IPS-15b (cell line): ENCODE data around the gene DZIP1L.

Experiments used
- H3K27me3 ChIP-seq: one replicate; pipeline ENCODE4 v1.6.1; 2013; ENCODE audit warnings: low read length; ENCODE audit not compliant: control insufficient read depth, insufficient read depth
- H3K36me3 ChIP-seq: one replicate; pipeline ENCODE4 v1.6.1; 2013; ENCODE audit warnings: low read length; ENCODE audit not compliant: control insufficient read depth, insufficient read depth
- H3K4me1 ChIP-seq: one replicate; pipeline ENCODE4 v1.6.1; 2013; ENCODE audit warnings: mild to moderate bottlenecking, low read length; ENCODE audit not compliant: control insufficient read depth, insufficient read depth
- H3K4me3 ChIP-seq: one replicate; pipeline ENCODE4 v1.5.1; 2013; ENCODE audit warnings: low read depth, low read length
- H3K9ac ChIP-seq: one replicate; pipeline ENCODE4 v1.6.1; 2013; ENCODE audit warnings: low read depth, mild to moderate bottlenecking, low read length
- H3K9me3 ChIP-seq: one replicate; pipeline ENCODE4 v1.6.1; 2013; ENCODE audit warnings: mild to moderate bottlenecking, low read length; ENCODE audit not compliant: control insufficient read depth, insufficient read depth

DZIP1L gene

DNA sequence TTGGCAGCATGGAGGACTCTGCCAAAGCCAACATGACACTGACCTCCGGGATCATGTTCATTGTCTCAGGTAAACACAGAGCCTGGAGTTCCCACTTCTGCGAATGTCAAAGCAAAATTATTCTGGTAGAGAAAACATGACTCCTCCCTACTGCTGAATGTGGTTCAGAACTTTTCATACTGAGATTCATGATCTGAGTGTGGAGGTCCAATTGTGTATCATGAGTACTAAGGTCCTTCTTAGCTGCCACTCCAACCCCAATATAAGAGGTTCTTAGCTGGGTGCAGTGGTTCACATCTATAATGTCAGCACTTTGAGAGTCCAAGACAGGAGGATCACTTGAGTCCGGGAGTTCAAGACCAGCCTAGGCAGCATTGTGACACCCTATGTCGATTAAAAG is 91.7 kb downstream of the DZIP1L start:
- Histone ChIP-seq H3K36me3 (no peaks in the 10 kb centered on the region), H3K9me3 (no peaks in the 10 kb centered on the region), H3K4me3 (no peak overlapping the region), H3K4me1 (no peaks in the 10 kb centered on the region), H3K9ac (no peak overlapping the region), H3K27me3 (no peaks in the 10 kb centered on the region)

DNA sequence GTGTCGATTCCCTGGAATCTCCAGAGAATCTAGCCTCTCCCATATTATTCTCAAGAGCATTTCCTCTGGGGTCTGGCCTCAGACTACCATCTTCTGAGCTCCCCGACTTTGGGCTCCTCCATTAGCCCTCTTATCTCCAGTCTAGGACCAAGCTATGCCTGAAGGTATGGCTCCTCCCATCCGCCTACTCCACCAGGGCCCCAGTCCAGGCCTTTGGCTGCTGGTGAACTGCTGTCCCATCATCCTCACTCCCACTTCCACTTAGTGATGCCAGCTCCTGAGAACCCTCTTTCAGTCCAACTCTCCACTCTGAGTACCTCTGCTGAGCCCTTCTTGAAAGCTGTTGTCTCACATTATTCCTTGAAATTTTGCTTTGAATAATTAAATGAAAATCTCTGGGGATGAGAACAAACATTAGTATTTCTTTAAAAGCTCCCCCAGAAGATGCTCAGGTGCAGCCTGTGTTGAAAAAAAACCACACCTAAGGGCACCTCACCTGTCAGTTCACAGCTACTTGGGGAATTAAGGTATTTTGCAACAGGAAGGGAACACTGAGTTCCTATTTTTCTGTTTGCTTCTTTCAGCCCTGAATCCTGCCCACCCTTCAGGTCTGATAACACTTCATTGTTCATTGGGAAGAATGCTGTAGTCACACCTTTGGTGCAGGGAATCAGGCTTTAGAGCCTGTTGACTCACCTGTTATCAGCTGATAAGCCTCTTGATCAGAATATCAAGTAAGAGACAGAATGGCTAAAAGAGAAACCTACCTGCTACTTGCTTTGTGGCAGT is 95.9 kb downstream of the DZIP1L start:
- no peak overlapping the region for H3K9ac ChIP-seq
- no peaks in the 10 kb centered on the region for H3K9me3 ChIP-seq
- H3K27me3 ChIP-seq = no peaks in the 10 kb centered on the region
- no peak overlapping the region for H3K4me3 ChIP-seq
- no peaks in the 10 kb centered on the region for H3K36me3 ChIP-seq
- H3K4me1 ChIP-seq = no peaks in the 10 kb centered on the region

DNA sequence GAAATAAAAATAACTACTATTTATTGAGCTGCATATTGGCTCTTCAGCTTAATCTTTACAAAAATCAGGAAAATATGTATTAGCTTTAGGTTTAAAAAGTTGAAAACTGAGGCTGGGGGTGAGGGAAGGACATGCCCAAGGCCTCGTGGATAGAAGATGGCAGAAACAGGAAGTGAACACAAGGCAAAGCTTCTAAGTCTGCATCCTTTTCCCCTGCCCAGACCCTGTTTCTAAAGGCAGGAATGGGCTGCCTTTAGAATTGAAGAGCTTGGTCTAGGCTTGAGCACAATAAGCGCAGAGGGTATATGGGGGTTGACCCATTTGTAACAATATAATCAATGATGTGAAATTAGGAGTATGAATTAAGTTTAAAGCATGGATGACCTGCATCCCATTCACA is 99.3 kb downstream of the DZIP1L start:
- H3K4me3 ChIP-seq = no peak overlapping the region
- no peak overlapping the region for H3K9ac ChIP-seq
- H3K9me3 ChIP-seq = no peaks in the 10 kb centered on the region
- no peaks in the 10 kb centered on the region for H3K27me3 ChIP-seq
- H3K4me1 ChIP-seq = no peaks in the 10 kb centered on the region
- H3K36me3 ChIP-seq = no peaks in the 10 kb centered on the region

DNA sequence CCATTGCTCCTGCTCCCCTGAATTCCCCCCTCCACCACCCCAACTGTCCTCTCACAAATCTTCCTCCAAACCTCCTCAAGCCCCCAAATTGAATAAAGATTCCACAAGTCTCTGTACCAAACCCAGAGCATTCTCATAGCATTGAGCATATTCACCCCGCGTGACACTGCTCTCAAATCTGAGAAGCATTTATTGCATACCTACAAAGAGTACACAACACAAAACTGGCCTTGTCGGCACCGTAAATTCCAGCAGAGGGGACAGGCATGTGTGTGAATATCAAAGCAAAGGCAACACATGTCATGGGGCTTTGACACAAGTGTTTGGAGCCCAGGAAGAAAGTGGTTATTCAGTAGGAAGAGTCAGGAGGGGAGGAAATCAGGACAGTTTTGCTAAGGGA is 102.9 kb downstream of the DZIP1L start:
- Histone ChIP-seq H3K4me1 (no peaks in the 10 kb centered on the region), H3K9me3 (no peaks in the 10 kb centered on the region), H3K4me3 (no peak overlapping the region), H3K27me3 (no peaks in the 10 kb centered on the region), H3K9ac (no peak overlapping the region), H3K36me3 (no peaks in the 10 kb centered on the region)
